NB4 (cell line): Measurements from ENCODE around the gene GINS2.

Experiments used
- POLR2A ChIP-seq: IDR thresholded peaks from 2 replicates; pipeline ENCODE4 v1.6.1; 2011; ENCODE audit warnings: mild to moderate bottlenecking; ENCODE audit not compliant: insufficient read length; ENCODE audit errors: extremely low read depth
- TF ChIP-seq, protein P1 (sequence below): IDR thresholded peaks from one replicate; pipeline ENCODE4 v1.5.1; 2012; ENCODE audit warnings: low read depth, low read length

DNA sequence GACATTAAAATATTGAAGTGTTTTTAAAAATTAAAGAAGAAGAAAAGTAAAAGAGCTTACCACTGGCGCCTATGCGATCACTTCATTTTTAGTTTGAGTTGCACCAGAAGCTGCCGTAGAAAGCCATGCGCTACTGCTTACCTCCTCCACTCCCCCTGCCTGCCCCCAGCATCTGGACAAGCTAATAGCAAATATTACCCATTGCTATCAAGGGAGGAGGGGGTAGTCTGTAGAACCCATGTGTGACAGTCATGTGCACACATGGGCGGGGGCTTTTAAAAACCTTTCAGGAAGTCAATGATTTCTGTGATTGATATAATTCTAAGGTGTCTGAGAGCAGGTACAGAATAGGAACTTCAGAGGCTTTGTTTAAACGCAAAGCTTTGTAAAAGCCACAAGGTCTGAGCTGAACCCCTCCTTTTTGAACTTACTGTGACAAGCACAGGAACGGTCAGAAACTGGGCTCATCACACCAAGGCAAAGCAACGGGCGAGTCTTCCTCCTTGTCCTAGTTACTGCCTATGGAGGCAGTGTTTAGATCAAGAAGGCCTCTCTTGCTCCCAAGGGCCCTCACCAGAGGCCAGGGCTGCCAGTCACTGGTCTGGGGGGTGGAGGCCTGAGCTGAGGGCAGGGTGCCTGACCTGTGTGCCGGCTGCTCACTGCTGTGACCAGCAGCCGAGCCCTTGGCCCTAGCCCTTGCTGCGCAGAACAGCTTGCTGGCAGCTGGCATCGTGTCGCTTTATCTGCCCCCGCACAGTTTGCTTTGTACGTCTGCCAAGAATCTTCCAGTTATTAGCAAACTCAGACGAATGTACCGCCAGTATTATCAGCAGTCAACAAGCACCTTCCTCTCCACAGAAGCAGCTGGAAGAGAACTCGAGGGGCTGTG, 15.0 kb downstream of the GINS2 start:
- TF ChIP-seq, protein P1, sequence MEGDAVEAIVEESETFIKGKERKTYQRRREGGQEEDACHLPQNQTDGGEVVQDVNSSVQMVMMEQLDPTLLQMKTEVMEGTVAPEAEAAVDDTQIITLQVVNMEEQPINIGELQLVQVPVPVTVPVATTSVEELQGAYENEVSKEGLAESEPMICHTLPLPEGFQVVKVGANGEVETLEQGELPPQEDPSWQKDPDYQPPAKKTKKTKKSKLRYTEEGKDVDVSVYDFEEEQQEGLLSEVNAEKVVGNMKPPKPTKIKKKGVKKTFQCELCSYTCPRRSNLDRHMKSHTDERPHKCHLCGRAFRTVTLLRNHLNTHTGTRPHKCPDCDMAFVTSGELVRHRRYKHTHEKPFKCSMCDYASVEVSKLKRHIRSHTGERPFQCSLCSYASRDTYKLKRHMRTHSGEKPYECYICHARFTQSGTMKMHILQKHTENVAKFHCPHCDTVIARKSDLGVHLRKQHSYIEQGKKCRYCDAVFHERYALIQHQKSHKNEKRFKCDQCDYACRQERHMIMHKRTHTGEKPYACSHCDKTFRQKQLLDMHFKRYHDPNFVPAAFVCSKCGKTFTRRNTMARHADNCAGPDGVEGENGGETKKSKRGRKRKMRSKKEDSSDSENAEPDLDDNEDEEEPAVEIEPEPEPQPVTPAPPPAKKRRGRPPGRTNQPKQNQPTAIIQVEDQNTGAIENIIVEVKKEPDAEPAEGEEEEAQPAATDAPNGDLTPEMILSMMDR, result no peak
- TF ChIP-seq POLR2A, result no peak
